ENCODE data around the gene NFE2L2.
"Not testable (repeated sequence)": the region's sequence is repeated elsewhere in the genome, so short reads cannot be mapped to it uniquely, and the experiment has no call there.

DNA sequence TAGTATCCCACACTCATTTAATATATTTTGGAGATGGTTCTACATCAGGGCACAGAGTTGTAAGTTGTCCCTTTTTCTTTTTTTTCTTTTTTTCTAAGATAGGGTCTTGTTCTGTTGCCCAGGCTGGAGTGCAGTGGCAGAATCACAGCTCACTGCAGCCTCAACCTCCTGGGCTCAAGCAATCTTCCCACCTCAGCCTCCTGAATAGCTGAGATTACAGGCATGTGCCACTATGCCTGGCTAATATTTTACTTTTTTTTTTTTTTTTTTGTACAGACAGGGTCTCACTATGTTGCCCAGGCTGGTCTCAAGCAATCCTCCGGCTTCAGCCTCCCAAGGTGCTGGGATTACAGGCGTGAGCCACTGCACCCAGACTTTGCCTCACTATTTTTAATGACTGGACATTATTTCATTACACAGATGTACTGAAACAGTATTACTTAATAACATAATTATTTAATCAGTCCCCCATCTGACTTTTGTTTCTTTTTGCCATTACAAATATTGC, 17.9 kb downstream of the NFE2L2 start:
- TF ChIP-seq CTCF (IDR thresholded peaks at IDR 0.05; ENCODE audit: low read depth, low read length); EZH2phosphoT487 (IDR thresholded peaks at IDR 0.05; ENCODE audit: low read depth): not testable (repeated sequence)
